Activated CD8-positive, alpha-beta T cell treated with anti-CD3 and anti-CD28 coated beads for 36 hours (primary cell): ENCODE data around the gene MSN. TPM values are rescaled to one million over a fixed set of nuclear protein-coding genes. Genes with fewer than 3 reads are reported as not detected.
A peak's percentile ranks its signal among the peaks of the same experiment; 100 is the strongest.

Experiments
- ATAC-seq: fragments of 200-7000 bp; cut with Tn5 transposase; one replicate; pipeline ENCODE4 v1.10.0; 2021; ENCODE audit warnings: mild to moderate bottlenecking, moderate library complexity
- CTCF ChIA-PET: fragments of 350-600 bp; sonication (Branson Sonifier 250); formaldehyde crosslinking; loops from one replicate; lab custom pipeline; 2021; ENCODE audit warnings: antibody characterized with exemption; lab: Charles Lee
- POLR2A ChIA-PET: fragments of 350-600 bp; sonication (Branson Sonifier 250); formaldehyde crosslinking; loops from one replicate; lab custom pipeline; 2021; ENCODE audit warnings: antibody characterized with exemption; lab: Charles Lee
- DNase-seq: peaks from one replicate; pipeline ENCODE4 v3.0.0-alpha.2; 2020
- H3K27ac Mint-ChIP-seq: one replicate; pipeline ENCODE4 v1.8.0; 2021; ENCODE audit warnings: mild to moderate bottlenecking, mixed read lengths
- H3K27me3 Mint-ChIP-seq: one replicate; pipeline ENCODE4 v1.8.0; 2021; ENCODE audit warnings: mixed read lengths
- H3K36me3 Mint-ChIP-seq: one replicate; pipeline ENCODE4 v1.8.0; 2021; ENCODE audit warnings: low read depth, mixed read lengths
- H3K4me1 Mint-ChIP-seq: one replicate; pipeline ENCODE4 v1.8.0; 2021; ENCODE audit warnings: low read depth, mixed read lengths
- H3K4me3 Mint-ChIP-seq: one replicate; pipeline ENCODE4 v1.8.0; 2021; ENCODE audit warnings: mild to moderate bottlenecking, moderate library complexity, mixed read lengths
- H3K9me3 Mint-ChIP-seq: one replicate; pipeline ENCODE4 v1.8.0; 2021; ENCODE audit warnings: mixed read lengths
- intact Hi-C: fragments of 100-400 bp; cut with micrococcal nuclease; formaldehyde crosslinking; loops from one replicate; pipeline ENCODE4 v1.10.0; 2022
- total RNA-seq, 2 experiments: library from RNA; stranded (reverse); gene quantifications; one replicate each; pipeline ENCODE4 v1.2.3, GENCODE V29; 2021
- TF ChIP-seq, protein P1 (sequence below): fragments of 200-600 bp; IDR thresholded peaks from one replicate; pipeline ENCODE4 v1.8.0; 2022; ENCODE audit warnings: antibody characterized with exemption, mild to moderate bottlenecking

MSN gene
- total RNA-seq, 2 experiments from 2014 or later, result 426 to 435 TPM

DNA sequence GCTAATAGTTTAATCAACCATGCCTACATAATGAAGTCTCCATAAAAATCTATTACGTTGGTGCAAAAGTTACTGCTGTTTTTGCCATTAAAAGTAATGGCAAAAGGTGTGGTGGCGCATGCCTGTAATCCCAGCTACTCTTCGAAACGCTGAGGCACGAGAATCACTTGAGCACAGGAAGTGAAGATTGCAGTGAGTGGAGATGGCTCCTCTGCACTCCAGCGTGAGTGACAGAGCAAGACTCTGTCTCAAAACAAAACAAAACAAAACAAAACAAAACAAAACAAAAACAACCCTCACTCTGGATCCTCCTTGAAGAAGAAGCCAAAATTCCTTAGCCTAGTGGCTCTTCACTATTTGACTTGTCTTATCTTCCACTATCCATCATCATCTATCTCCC lies 78.0 kb downstream of the MSN start:
- peaks cover 37% of the 10 kb centered on the region for H3K36me3 Mint-ChIP-seq
- H3K4me3 Mint-ChIP-seq, result no peak overlapping the region
- H3K4me1 Mint-ChIP-seq, result peaks cover 57% of the 10 kb centered on the region
- DNase-seq, result no peak
- intact Hi-C loops, result no loop called here
- ChIA-PET POLR2A (interaction anchor here (0.7 to 1.1 kb wide), 3 partner anchors 19 to 144 kb away, joined by 3 read pairs; no protein-coding TSS in a partner anchor), CTCF (interaction anchor here (1.2 to 2.3 kb wide), 2 partner anchors 8 to 39 kb away, joined by 3 to 6 read pairs; no protein-coding TSS in a partner anchor)
- TF ChIP-seq, protein P1, sequence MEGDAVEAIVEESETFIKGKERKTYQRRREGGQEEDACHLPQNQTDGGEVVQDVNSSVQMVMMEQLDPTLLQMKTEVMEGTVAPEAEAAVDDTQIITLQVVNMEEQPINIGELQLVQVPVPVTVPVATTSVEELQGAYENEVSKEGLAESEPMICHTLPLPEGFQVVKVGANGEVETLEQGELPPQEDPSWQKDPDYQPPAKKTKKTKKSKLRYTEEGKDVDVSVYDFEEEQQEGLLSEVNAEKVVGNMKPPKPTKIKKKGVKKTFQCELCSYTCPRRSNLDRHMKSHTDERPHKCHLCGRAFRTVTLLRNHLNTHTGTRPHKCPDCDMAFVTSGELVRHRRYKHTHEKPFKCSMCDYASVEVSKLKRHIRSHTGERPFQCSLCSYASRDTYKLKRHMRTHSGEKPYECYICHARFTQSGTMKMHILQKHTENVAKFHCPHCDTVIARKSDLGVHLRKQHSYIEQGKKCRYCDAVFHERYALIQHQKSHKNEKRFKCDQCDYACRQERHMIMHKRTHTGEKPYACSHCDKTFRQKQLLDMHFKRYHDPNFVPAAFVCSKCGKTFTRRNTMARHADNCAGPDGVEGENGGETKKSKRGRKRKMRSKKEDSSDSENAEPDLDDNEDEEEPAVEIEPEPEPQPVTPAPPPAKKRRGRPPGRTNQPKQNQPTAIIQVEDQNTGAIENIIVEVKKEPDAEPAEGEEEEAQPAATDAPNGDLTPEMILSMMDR, result no peak
- no peaks in the 10 kb centered on the region for H3K27me3 Mint-ChIP-seq
- peak; percentile 43 for ATAC-seq
- peak overlapping the region; percentile 44 for H3K27ac Mint-ChIP-seq
- H3K9me3 Mint-ChIP-seq, result no peaks in the 10 kb centered on the region

DNA sequence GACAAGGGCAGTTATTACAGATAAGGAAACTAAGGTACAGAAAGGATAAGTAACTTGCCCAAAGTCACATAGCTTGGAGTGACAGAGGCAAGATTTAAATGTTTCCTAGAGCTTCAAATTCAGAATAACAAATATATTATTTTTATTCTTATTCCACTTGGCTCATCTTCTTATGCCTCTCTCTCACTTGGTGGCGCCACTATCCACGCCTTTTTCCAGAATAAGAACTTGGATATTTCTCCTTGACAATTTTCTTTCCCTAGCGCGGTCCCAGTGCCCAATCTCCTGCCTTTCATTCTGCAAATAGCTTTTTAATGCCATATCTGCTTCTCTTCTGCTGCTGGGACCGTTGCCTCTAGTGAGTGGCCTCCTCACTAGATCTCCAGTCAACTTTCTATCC lies 78.5 kb downstream of the MSN start:
- Mint-ChIP-seq H3K9me3 (no peaks in the 10 kb centered on the region), H3K27ac (peak overlapping the region; percentile 69), H3K27me3 (no peaks in the 10 kb centered on the region), H3K36me3 (peaks cover 31% of the 10 kb centered on the region), H3K4me1 (peaks cover 57% of the 10 kb centered on the region), H3K4me3 (no peak overlapping the region)
- ATAC-seq, result no peak
- no peak for DNase-seq
- POLR2A ChIA-PET, result interaction anchor here (1.0 to 1.1 kb wide), 2 partner anchors 20 to 145 kb away, joined by 3 read pairs; no protein-coding TSS in a partner anchor
- CTCF ChIA-PET, result interaction anchor here (1.2 to 2.3 kb wide), 2 partner anchors 9 to 39 kb away, joined by 3 to 6 read pairs; no protein-coding TSS in a partner anchor
- intact Hi-C loops, result no loop called here
- TF ChIP-seq, protein P1, result no peak

DNA sequence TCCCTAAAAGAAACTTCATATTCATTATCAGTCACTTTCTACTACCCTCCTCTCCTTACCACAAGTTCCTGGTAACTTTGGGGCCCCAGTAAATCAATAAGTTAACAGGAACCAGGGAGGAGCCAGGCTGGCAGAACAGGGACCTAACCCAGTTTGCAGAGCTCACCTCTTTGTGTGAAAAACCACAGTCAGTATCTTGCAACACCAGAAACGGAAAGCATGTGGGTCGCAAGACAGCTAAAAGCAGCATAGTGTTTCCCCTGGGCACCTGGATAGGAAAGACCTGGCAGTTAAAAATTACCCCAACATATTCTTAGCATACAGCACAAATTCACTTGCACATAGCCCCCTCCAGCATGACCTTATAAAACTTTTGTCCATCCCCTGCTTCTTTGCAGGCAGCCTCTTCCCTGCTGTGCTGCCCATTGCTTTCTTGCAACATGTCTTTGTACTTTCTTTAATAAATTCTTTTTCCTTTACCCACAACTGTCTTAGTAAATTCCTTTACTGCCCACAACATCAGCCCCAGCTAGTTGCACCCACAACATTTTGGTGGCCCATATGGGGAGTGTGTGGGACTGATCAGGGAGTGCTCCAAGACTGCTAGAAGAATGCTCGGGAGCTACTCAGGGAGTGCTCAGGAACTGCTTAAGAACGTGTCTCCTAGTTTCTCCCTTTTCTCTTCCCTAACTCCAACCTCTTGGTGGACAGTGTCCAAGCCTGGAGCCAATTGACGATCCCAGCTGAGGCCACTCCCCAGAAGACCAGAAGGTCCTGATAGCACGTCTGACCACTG lies 83.4 kb downstream of the MSN start:
- no peaks in the 10 kb centered on the region for H3K27me3 Mint-ChIP-seq
- TF ChIP-seq, protein P1, result no peak
- peak overlapping the region; percentile 78 for H3K27ac Mint-ChIP-seq
- POLR2A ChIA-PET, result interaction anchor here (1.1 kb wide), 1 partner anchor 65 kb away, joined by 3 read pairs; no protein-coding TSS in a partner anchor
- peaks cover 10% of the 10 kb centered on the region for H3K36me3 Mint-ChIP-seq
- peaks cover 59% of the 10 kb centered on the region for H3K4me1 Mint-ChIP-seq
- intact Hi-C loops, result no loop called here
- peaks cover 4% of the 10 kb centered on the region for H3K9me3 Mint-ChIP-seq
- DNase-seq (peak; percentile 57), ATAC-seq (peak; percentile 83)
- CTCF ChIA-PET, result interaction anchor here (0.9 to 1.4 kb wide), 4 partner anchors 28 to 280 kb away, joined by 3 to 4 read pairs (median 4); no protein-coding TSS in a partner anchor
- peak overlapping the region; percentile 19 for H3K4me3 Mint-ChIP-seq

GRCh38 chrX:65751519-65751918 lies 84.1 kb downstream of the MSN start:
- H3K27ac Mint-ChIP-seq, result peak overlapping the region; percentile 78
- ATAC-seq, result no peak
- intact Hi-C loops, result no loop called here
- no peaks in the 10 kb centered on the region for H3K27me3 Mint-ChIP-seq
- POLR2A ChIA-PET, result interaction anchor here (1.1 kb wide), 1 partner anchor 65 kb away, joined by 3 read pairs; no protein-coding TSS in a partner anchor
- H3K4me3 Mint-ChIP-seq, result no peak overlapping the region
- H3K9me3 Mint-ChIP-seq, result peaks cover 4% of the 10 kb centered on the region
- CTCF ChIA-PET, result interaction anchor here (0.9 to 1.4 kb wide), 3 partner anchors 37 to 280 kb away, joined by 3 to 4 read pairs (median 3); no protein-coding TSS in a partner anchor
- peaks cover 60% of the 10 kb centered on the region for H3K4me1 Mint-ChIP-seq
- no peak for DNase-seq
- TF ChIP-seq, protein P1, result no peak
- peaks cover 5% of the 10 kb centered on the region for H3K36me3 Mint-ChIP-seq
